ENCODE measurements around the gene SNX2.
"Not testable (repeated sequence)": the region's sequence is repeated elsewhere in the genome, so short reads cannot be mapped to it uniquely, and the experiment has no call there.

The SNX2 gene

GRCh38 chr5:122753500-122753899 is 21.4 kb upstream of the SNX2 start:
- no peak overlapping the region for H3K27ac ChIP-seq (ENCODE audit: low read length)
- H3K27me3 ChIP-seq (ENCODE audit: low read depth, low read length), result no peaks in the 10 kb centered on the region
- no peaks in the 10 kb centered on the region for H3K9me3 ChIP-seq (ENCODE audit: control insufficient read depth in 1 of 2, low read length in 2 of 2)
- no peak overlapping the region for H3K4me3 ChIP-seq (ENCODE audit: low read depth in 1 of 2, low read length in 2 of 2)
- no peaks in the 10 kb centered on the region for H3K4me1 ChIP-seq (ENCODE audit: control insufficient read depth in 1 of 2, insufficient read depth in 2 of 2, low read length in 2 of 2)
- no peaks in the 10 kb centered on the region for H3K36me3 ChIP-seq (ENCODE audit: control insufficient read depth in 1 of 2, insufficient read depth in 2 of 2, low read length in 2 of 2)

GRCh38 chr5:122755783-122756182 is 19.1 kb upstream of the SNX2 start:
- H3K27me3 ChIP-seq (ENCODE audit: low read depth, low read length), result no peaks in the 10 kb centered on the region
- no peak overlapping the region for H3K27ac ChIP-seq (ENCODE audit: low read length)

GRCh38 chr5:122756264-122756911 is 18.5 kb upstream of the SNX2 start:
- Histone ChIP-seq H3K27ac (ENCODE audit: low read length) (no peak overlapping the region), H3K4me3 (ENCODE audit: low read depth in 1 of 2, low read length in 2 of 2) (no peak overlapping the region)

More at GRCh38 chr5:122755783-122756182, 19.1 kb upstream of the SNX2 start:
- Histone ChIP-seq H3K9me3 (ENCODE audit: control insufficient read depth in 1 of 2, low read length in 2 of 2) (no peaks in the 10 kb centered on the region), H3K4me3 (ENCODE audit: low read depth in 1 of 2, low read length in 2 of 2) (no peak overlapping the region), H3K4me1 (ENCODE audit: control insufficient read depth in 1 of 2, insufficient read depth in 2 of 2, low read length in 2 of 2) (no peaks in the 10 kb centered on the region), H3K36me3 (ENCODE audit: control insufficient read depth in 1 of 2, insufficient read depth in 2 of 2, low read length in 2 of 2) (no peaks in the 10 kb centered on the region)

DNA sequence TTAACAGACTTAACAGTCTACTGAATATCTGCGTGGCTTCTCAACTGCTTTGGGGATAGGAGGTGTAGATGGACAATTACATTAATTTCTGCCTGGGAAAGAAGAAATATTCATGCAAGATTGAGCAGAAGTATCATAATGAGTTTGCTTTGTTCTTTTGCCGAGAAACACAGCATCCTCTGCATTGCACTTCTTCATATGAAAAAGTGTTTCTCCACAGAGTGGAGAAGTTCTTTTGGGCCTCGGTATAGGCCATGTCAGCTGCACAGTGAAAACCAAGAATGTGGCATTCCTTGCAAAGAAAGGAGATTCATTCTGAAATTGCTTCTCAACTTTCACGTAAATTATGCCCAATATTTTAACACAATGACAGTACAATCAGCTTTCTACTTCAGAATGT is 17.6 kb upstream of the SNX2 start:
- no peak overlapping the region for H3K27ac ChIP-seq (ENCODE audit: low read length)
- H3K4me1 ChIP-seq (ENCODE audit: control insufficient read depth in 1 of 2, insufficient read depth in 2 of 2, low read length in 2 of 2), result no peaks in the 10 kb centered on the region
- H3K4me3 ChIP-seq (ENCODE audit: low read depth in 1 of 2, low read length in 2 of 2), result no peak overlapping the region
- no peaks in the 10 kb centered on the region for H3K36me3 ChIP-seq (ENCODE audit: control insufficient read depth in 1 of 2, insufficient read depth in 2 of 2, low read length in 2 of 2)
- H3K27me3 ChIP-seq (ENCODE audit: low read depth, low read length), result no peaks in the 10 kb centered on the region
- no peaks in the 10 kb centered on the region for H3K9me3 ChIP-seq (ENCODE audit: control insufficient read depth in 1 of 2, low read length in 2 of 2)

More at GRCh38 chr5:122756264-122756911, 18.5 kb upstream of the SNX2 start:
- Histone ChIP-seq H3K4me1 (ENCODE audit: control insufficient read depth in 1 of 2, insufficient read depth in 2 of 2, low read length in 2 of 2) (no peaks in the 10 kb centered on the region), H3K36me3 (ENCODE audit: control insufficient read depth in 1 of 2, insufficient read depth in 2 of 2, low read length in 2 of 2) (no peaks in the 10 kb centered on the region), H3K27me3 (ENCODE audit: low read depth, low read length) (no peaks in the 10 kb centered on the region), H3K9me3 (ENCODE audit: control insufficient read depth in 1 of 2, low read length in 2 of 2) (no peaks in the 10 kb centered on the region)

DNA sequence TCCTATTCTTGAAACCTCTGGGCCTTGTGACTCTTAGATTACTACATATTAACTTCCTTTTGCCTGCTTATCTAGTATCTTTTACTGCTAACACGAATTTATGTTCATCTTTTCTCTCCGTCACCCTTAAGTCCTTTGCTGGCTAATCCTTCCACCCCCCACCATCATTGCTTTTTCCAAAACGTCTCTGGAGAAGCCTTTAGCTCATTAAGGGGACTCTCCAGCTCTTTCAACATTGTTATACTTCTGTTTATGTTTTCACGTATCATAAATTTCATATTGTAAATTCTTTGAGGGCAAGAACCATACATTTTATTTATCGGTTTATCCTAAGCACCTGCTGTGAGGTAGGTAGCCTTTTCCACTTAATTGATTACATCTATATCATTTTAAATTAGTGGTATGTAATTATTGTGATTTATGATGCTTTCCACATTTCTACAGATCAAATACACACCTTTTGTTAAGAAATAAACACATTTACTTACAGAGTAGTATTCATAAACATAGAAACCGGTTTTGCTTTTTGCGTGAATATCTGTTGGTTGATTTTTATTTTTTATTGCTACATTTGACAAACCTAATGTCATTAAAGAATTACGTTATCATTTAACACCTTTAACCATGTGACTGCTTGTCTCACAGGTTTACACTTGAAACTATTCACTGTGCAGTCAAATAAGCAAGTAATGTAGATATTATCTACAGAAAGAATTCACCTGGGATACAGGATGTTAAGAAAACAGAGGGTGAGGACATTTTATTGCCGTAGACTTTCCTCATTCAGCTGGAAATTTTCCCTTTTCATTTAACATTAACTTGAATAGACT is 15.4 kb upstream of the SNX2 start:
- no peak overlapping the region for H3K4me3 ChIP-seq (ENCODE audit: low read depth in 1 of 2, low read length in 2 of 2)
- no peaks in the 10 kb centered on the region for H3K9me3 ChIP-seq (ENCODE audit: control insufficient read depth in 1 of 2, low read length in 2 of 2)
- H3K36me3 ChIP-seq (ENCODE audit: control insufficient read depth in 1 of 2, insufficient read depth in 2 of 2, low read length in 2 of 2), result no peaks in the 10 kb centered on the region
- H3K27me3 ChIP-seq (ENCODE audit: low read depth, low read length), result no peaks in the 10 kb centered on the region
- no peak overlapping the region for H3K27ac ChIP-seq (ENCODE audit: low read length)
- no peaks in the 10 kb centered on the region for H3K4me1 ChIP-seq (ENCODE audit: control insufficient read depth in 1 of 2, insufficient read depth in 2 of 2, low read length in 2 of 2)

GRCh38 chr5:122760236-122760635 is 14.6 kb upstream of the SNX2 start:
- H3K27ac ChIP-seq (ENCODE audit: low read length), result no peak overlapping the region

GRCh38 chr5:122761115-122761514 is 13.8 kb upstream of the SNX2 start:
- Histone ChIP-seq H3K36me3 (ENCODE audit: control insufficient read depth in 1 of 2, insufficient read depth in 2 of 2, low read length in 2 of 2) (no peaks in the 10 kb centered on the region), H3K27me3 (ENCODE audit: low read depth, low read length) (no peaks in the 10 kb centered on the region), H3K27ac (ENCODE audit: low read length) (no peak overlapping the region), H3K4me1 (ENCODE audit: control insufficient read depth in 1 of 2, insufficient read depth in 2 of 2, low read length in 2 of 2) (no peaks in the 10 kb centered on the region), H3K4me3 (ENCODE audit: low read depth in 1 of 2, low read length in 2 of 2) (no peak overlapping the region), H3K9me3 (ENCODE audit: control insufficient read depth in 1 of 2, low read length in 2 of 2) (no peaks in the 10 kb centered on the region)

More at GRCh38 chr5:122760236-122760635, 14.6 kb upstream of the SNX2 start:
- Histone ChIP-seq H3K4me3 (ENCODE audit: low read depth in 1 of 2, low read length in 2 of 2) (no peak overlapping the region), H3K27me3 (ENCODE audit: low read depth, low read length) (no peaks in the 10 kb centered on the region), H3K4me1 (ENCODE audit: control insufficient read depth in 1 of 2, insufficient read depth in 2 of 2, low read length in 2 of 2) (no peaks in the 10 kb centered on the region), H3K9me3 (ENCODE audit: control insufficient read depth in 1 of 2, low read length in 2 of 2) (no peaks in the 10 kb centered on the region), H3K36me3 (ENCODE audit: control insufficient read depth in 1 of 2, insufficient read depth in 2 of 2, low read length in 2 of 2) (no peaks in the 10 kb centered on the region)

- H3K27me3 ChIP-seq (ENCODE audit: low read depth, low read length); H3K27ac ChIP-seq (ENCODE audit: low read length); H3K4me1 ChIP-seq (ENCODE audit: control insufficient read depth in 1 of 2, insufficient read depth in 2 of 2, low read length in 2 of 2); H3K36me3 ChIP-seq (ENCODE audit: control insufficient read depth in 1 of 2, insufficient read depth in 2 of 2, low read length in 2 of 2); H3K9me3 ChIP-seq (ENCODE audit: control insufficient read depth in 1 of 2, low read length in 2 of 2); H3K4me3 ChIP-seq (ENCODE audit: low read depth in 1 of 2, low read length in 2 of 2): not testable (repeated sequence)
These were observed 13.0 kb upstream of the SNX2 start for GRCh38 chr5:122761896-122762295.

- Histone ChIP-seq H3K4me1 (ENCODE audit: control insufficient read depth in 1 of 2, insufficient read depth in 2 of 2, low read length in 2 of 2) (no peaks in the 10 kb centered on the region), H3K9me3 (ENCODE audit: control insufficient read depth in 1 of 2, low read length in 2 of 2) (no peaks in the 10 kb centered on the region), H3K27me3 (ENCODE audit: low read depth, low read length) (no peaks in the 10 kb centered on the region), H3K4me3 (ENCODE audit: low read depth in 1 of 2, low read length in 2 of 2) (no peak overlapping the region), H3K27ac (ENCODE audit: low read length) (no peak overlapping the region), H3K36me3 (ENCODE audit: control insufficient read depth in 1 of 2, insufficient read depth in 2 of 2, low read length in 2 of 2) (no peaks in the 10 kb centered on the region)
These were observed 8.8 kb upstream of the SNX2 start for GRCh38 chr5:122766130-122766529.

GRCh38 chr5:122770477-122770876 is 4.4 kb upstream of the SNX2 start:
- Histone ChIP-seq H3K27me3 (ENCODE audit: low read depth, low read length) (no peaks in the 10 kb centered on the region), H3K4me1 (ENCODE audit: control insufficient read depth in 1 of 2, insufficient read depth in 2 of 2, low read length in 2 of 2) (no peaks in the 10 kb centered on the region), H3K4me3 (ENCODE audit: low read depth in 1 of 2, low read length in 2 of 2) (no peak overlapping the region), H3K36me3 (ENCODE audit: control insufficient read depth in 1 of 2, insufficient read depth in 2 of 2, low read length in 2 of 2) (no peaks in the 10 kb centered on the region), H3K9me3 (ENCODE audit: control insufficient read depth in 1 of 2, low read length in 2 of 2) (no peaks in the 10 kb centered on the region), H3K27ac (ENCODE audit: low read length) (no peak overlapping the region)

GRCh38 chr5:122772446-122772845 is 2.4 kb upstream of the SNX2 start:
- Histone ChIP-seq H3K4me3 (ENCODE audit: low read depth in 1 of 2, low read length in 2 of 2) (no peak overlapping the region), H3K27ac (ENCODE audit: low read length) (no peak overlapping the region), H3K36me3 (ENCODE audit: control insufficient read depth in 1 of 2, insufficient read depth in 2 of 2, low read length in 2 of 2) (no peaks in the 10 kb centered on the region), H3K27me3 (ENCODE audit: low read depth, low read length) (no peaks in the 10 kb centered on the region), H3K4me1 (ENCODE audit: control insufficient read depth in 1 of 2, insufficient read depth in 2 of 2, low read length in 2 of 2) (peaks cover 4 to 15% of the 10 kb centered on the region in 2 donors), H3K9me3 (ENCODE audit: control insufficient read depth in 1 of 2, low read length in 2 of 2) (no peaks in the 10 kb centered on the region)
